Measurements from ENCODE around the gene NCOR1.

Gene NCOR1

DNA sequence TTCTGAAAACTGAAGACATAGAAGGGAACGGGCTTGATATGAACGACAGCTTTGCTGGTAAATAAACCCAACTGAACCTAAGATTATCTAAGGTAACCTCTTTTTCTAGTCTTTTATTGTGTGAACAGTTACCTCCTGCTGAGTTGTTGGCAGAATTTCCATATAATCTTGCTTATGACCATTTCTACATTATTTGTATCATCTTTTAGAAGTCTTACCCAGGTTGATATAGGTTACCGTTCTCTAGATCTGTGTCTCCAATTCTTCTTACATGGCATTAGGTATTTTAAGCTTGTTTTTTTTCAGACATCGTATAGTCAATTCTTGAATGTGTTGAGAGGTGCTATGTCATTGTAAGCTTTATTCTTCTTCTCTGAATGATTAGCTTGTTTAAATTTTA lies 191.5 kb downstream of the NCOR1 start:
- DNase-seq = no peak

DNA sequence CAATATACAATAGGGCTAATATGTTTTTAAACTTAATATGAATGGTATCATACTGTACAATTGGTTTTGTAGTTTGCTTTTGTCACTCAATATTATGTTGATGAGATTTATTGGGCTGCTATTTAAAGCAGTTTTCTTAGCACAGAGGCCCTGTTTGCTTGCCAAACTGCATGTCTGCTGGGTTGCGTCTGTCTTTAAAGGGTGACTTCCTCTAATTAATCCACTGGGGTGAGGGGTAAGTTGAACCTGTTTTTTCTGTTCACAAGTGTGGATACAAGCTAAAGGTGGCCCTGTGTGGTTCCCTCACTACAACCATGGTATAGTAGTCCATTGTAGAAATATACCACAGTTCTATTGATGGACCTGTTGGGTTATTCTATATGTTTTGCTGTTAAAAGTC lies 196.0 kb downstream of the NCOR1 start:
- DNase-seq = no peak

DNA sequence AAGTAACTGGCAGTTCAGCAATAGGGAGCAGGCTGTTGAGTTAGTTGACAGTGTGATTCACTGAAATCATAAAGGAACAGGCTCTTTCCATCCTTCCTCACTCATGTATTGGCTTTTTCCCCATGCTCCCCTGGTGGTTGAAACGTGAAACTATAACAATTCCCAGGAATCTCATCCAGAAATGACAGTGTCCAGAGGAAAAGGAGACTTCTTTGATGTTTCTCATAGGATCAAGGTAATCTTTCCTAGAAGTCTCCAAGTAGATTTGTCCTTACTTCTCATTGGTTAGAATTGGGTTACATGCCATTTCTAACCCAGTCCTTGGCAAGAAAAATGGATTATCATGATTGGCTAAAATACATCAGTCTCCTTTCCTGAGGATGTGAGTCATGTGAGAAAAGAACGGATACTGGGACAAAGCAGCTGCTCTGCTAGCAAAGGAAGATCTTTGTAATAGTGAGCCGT lies 201.4 kb downstream of the NCOR1 start:
- DNase-seq = no peak

DNA sequence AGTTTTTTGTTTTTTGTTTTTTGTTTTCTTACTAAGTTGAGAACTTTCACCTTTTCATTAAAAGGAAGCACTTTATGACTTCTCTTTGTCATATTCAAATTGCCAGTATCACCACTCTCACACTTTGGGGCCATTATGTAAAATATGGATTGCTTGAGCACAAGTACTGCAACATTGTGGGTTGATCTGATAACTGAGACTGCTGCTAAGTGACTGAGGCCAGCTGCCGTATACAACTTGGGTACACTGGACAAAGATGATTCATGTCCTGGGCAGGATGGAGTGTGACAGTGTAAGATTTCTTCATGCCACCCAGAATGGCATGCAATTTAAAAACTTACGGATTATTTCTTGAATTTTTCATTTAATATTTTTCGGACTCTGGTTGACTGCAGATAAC lies 207.9 kb downstream of the NCOR1 start:
- DNase-seq = no peak

DNA sequence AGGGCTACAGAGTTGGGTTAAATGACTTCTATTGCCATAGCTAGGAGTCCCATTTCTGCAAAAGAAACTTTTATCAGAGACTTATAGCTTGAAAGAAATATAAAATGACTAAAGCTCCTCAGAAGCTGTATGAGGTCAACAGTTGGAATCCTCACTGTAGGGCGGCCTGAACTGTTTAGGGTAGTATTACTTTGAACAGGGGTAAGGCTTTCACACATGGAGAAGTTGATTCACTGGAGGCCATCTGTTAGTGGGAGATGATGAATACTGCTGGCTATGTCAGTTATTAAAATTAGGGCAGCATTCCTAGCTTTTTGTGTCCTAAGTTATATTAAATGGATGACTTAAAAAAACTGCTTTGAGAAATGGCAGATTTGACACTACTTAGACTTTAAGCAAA lies 209.7 kb downstream of the NCOR1 start:
- no peak for DNase-seq

DNA sequence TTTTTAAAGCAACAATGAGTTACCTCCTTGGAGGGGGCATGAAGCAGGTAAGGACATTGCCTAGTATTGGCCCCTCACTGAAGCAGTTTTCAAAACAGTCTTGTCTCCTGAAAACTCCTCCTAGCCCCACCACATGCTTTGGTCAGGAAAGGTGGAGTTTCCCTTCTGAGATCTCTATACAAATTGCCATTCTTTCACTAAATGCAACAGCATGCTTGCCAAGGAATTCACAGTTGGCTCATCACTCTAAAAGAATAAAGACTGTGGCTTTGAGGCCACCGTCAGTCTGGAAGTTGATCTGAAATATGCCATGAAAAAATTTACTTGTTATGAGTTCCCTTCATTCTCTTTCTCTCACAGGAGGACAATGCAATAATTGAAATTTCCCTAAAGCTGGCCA lies 211.5 kb downstream of the NCOR1 start:
- DNase-seq = no peak

DNA sequence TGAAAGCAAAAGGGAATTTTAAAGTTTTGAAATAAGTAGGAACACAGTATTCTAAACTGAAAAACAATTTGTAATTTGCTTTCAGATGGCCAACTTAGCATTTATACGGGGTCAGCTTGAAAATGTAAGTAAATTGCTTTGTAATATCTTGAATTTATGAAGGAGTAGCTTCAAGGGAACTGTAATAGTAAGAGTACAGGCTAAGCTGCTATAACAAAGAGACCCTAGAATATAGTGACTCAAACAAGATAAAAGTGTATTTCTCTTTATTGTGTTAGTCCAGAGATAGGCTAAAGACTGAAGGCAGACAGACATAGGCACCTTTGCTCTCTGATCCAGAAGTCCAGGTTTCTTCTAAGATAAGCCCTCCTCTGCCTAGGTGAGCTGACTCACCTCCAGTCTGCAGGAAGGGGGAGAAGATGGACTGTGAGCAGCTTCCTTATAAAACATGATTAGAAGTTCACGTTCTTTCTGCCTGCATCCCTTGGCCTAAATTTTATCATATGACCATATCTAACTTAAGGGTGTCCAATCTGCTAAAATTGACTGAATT lies 212.6 kb downstream of the NCOR1 start:
- DNase-seq = no peak

DNA sequence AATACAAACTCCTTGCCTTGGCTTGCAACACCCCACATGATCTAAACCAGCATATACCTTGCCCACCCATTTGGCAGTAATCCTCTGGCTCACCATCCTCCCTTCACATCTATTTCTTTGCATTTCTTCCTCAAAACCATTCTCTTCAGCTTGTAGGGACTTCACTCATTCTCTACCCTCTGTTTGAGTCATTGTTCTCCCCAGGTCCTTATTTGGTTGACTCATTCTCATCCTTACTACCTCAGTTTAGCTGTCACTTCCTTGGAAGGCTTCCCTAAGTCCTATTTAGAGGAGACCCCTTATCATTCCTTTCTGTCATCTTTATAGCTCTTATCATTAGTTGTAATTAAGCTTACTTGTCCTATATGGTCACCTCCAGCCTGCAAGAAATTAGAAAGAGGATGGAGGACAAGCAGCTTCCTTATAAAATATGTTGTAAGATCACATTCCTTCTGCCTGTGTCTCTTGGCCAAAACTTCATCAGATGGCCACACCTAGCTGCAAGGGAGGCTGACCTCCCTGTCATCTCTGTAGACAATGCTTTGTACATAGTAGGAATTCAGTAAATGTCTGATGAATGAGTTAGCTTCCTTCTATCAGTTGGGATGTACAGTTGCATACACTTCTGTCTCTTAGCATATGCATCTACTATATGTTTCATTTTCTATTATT lies 214.0 kb downstream of the NCOR1 start:
- DNase-seq = no peak

DNA sequence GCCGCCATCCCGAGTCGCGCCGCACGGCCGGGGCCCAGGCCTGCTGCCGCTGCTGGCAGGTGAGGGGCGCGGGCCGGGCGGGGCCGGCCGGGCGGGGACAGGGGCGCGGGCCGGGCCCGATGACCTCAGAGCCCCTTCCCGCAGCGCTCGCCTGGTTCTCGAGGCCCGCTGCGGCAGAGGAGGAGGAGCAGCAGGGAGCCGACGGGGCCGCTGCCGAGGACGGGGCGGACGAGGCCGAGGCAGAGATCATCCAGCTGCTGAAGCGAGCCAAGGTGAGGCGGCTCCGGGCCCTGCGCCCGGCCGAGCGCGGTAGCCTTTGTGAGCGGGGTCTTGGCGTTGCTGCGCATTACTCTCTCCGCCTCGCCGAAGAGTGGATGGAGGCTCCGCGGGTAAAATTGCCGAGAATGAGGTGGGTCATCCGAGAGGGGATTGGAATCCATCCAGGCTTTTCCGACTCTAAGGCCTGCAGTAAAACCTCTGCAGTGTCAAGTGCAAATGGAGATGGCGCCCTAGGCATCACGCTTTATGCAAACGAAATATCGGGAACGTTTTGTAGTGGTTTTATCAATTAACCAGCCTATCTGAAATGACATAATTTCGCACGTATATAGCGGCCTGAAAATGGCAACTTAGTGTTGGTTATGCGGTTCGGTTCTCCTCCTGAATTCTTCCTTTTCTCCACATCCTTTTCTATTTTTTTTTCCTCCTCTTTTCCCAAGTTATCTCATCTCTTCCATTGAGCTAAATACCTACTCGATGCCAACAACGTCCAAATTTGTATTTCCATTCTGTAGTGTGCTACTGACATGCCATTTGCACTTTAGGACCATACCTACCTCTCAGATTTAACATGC lies 215.1 kb downstream of the NCOR1 start:
- DNase-seq = no peak

DNA sequence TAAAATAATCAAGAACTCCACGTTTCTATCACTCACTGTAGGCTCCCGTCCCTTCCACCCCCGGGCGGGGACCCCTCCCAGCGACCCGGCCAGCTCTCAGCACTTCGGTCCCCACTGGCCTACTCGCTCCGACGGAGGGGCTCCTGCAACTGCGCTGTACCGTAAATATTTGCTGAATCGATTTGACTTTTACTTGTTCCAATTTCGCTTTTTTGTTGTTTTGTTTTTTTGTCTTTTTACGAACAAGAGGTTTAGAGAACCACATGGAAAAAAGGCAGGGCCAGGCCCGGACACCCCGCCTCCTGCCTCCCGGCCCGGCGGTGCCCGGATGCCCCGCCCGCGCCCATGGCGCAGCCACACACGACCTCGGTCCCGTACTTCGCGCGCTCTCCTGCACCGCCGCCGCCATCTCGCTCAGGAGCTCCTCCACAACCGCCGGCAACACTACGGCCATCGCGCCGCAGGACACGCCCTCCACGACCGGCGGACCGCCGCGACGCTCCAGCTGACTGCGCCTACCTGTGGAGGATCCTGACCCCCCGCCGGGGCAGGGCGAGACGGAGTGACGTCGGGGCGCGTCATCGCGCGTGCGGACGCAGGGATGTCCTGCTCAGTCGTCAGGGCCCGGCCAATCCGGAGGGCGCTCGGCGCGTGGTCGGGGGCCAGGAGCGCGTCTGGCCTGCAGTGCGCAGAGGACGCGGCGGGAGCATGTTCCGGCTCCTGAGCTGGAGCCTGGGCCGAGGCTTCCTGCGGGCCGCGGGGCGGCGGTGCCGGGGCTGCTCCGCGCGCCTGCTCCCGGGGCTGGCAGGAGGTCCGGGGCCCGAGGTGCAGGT lies 216.0 kb downstream of the NCOR1 start, which contains the start of the genes TTC19 and ZSWIM7:
TSS of gene TTC19 (plus strand) at position 684 of the 833 bp plus-strand sequence. CDS start at position 709, 25 bp downstream.
TSS of gene ZSWIM7 (minus strand) at position 564 of the 833 bp plus-strand sequence. CDS start at position 454, 110 bp downstream.
- peak; percentile 79 to 84 (median 81) for DNase-seq

DNA sequence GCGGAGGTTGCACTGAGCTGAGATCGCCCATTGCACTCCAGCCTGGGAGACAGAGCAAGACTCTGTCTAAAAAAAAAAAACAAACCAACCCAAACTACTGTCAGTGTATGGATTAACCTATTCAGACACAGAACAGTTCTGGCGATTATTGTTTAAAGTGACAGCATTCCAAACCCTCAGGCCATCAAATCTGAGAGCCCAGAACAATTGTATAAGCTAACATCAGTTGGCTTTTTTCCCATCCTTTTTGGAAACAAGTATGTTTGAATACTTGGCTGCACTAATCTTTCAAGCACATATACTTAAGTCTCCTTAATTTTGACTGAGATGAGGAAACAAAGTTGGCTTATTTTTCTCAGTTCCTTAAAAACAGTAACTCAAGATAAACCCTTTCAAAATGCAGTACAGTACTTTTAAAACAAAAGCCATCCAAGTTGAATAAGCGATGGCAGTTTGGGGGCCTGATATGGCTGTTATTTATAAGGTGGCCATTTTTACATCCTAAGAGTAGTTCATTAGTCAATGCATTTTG lies 217.2 kb downstream of the NCOR1 start:
- no peak for DNase-seq

DNA sequence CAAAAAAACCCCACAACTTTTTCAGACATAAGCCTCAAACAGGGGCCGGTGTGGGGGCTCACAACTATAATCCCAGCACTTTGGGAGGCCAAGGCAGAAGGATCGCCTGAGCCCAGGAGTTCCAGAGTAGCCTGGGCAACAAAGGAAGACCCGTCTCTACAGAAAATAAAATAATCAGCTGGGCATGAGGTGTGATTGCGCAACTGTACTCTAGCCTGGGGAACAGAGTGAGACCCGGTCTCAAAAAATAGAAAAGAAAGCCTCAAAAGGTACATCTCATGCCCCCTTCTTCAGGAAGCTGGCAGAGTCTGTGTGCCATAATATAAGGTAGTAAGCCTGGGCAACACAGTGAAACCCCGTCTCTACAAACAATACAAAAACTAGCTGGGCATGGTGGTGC lies 219.0 kb downstream of the NCOR1 start:
- no peak for DNase-seq

DNA sequence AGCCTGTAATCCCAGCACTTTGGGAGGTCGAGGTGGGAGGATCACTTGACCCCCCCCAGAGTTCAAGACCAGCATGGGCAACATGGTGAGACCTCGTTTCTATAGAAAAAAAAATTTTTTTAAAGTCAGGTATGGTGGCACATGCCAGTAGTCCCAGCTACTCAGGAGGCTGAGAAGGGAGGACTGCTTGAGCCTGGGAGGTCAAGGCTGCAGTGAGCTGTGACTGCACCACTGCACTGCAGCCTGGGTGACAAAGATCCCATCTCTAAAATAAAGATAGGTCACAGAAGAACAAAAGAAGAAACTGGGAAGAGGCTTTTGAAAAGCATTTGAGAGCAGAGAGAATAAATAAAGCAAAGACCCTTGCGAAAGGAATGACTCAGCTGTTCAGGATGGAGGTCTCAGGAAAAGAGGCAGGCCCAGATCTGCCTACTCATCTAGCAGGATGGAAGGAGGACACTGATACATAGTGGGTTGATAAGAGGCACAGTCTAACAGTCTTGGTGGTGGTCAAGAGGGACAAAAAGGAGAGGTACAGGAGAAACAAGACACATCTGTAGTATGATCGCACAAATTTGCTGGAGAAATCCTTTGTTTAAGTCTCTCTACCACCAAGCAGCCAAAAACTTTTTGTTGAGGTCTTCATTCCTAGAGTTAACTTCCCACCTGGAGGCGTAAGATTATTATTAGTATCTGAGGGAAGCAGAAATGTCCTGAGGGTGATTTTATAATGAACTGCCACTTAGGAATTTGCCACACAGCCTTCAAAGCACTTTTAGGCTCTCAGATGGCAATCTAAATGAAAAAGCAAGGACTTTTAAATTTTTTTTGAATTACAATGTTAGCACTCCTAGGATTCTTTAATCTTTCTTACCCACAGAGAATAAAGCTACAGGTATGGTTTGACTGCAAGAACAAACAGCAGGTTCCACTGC lies 233.4 kb downstream of the NCOR1 start:
- DNase-seq = no peak

DNA sequence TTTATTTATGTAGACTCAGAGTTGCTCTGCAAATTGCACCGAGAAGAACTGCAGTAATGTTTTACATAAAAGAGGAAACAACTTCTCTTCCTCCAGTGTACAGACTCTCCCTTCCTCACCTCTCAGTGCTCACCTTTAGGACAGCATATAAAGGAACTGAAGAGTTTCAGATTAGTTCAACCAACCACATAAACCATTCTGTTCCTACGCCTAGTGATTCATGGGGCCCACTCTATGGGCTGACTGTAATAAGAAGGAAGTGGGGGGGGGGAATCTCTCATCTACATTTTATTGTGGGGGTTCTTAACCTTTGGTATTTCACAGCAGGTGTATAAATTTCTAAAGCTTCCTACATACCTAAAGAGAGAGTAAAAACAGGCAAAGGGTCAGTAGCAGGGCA lies 234.1 kb downstream of the NCOR1 start:
- DNase-seq = no peak
